H1 (cell line): Measurements from ENCODE around the gene ZCRB1. TPM values are rescaled to one million over a fixed set of nuclear protein-coding genes. Genes with fewer than 3 reads are reported as not detected.

Experiments
- SIRT6 ChIP-seq: IDR thresholded peaks from one replicate; pipeline ENCODE4 v1.7.1; 2012; ENCODE audit warnings: low read length, inconsistent platforms
- SP1 ChIP-seq: IDR thresholded peaks from 2 replicates; pipeline ENCODE4 v1.6.1; 2011; ENCODE audit warnings: low read depth, low read length
- ZNF274 ChIP-seq: IDR thresholded peaks from 2 replicates; pipeline ENCODE4 v1.7.0; 2012; ENCODE audit warnings: low read length, borderline replicate concordance; ENCODE audit errors: extremely low read depth
- polyA plus RNA-seq, 7 experiments: library from polyadenylated mRNA; depleted of rRNA in 3 of 7; stranded (reverse) in 5 of 7; unstranded in 2 of 7; fragments of >200 nt in 5 of 7; fragments of 200-250 nt in 2 of 7; gene quantifications; 1 replicate in 5 of 7; 2 replicates in 1 of 7; 4 replicates in 1 of 7; pipeline versions ENCODE4 v1.2.1 to v1.2.3, GENCODE V29; 2011 to 2013; ENCODE audit warnings: missing spikeins in 2 of 7, mixed read lengths in 2 of 7
- total RNA-seq: library from RNA; stranded (reverse); fragmentation: NEBNext Ultra II Directional; extraction: Animal tissue kit (Norgen Biotek cat#: 25700); gene quantifications from 2 replicates; pipeline ENCODE4 v1.2.1, GENCODE V29; 2021
- TF ChIP-seq, protein P1 (sequence below), 3 experiments: IDR thresholded peaks; 1 replicate in 2 of 3; 2 replicates in 1 of 3; pipeline versions ENCODE4 v1.5.1 to v1.6.1; 2011; ENCODE audit warnings: low read length in 3 of 3, mild to moderate bottlenecking in 3 of 3, inconsistent platforms in 2 of 3, low read depth in 1 of 3, moderate library complexity in 1 of 3; ENCODE audit not compliant: insufficient read depth in 1 of 3; ENCODE audit errors: control extremely low read depth in 1 of 3

Gene ZCRB1
- total and polyA plus RNA-seq, 2 of the 8 experiments (the other 6 are each of a cell fraction or from before 2014, with no cell fraction given), result 22.0 to 52.5 TPM

DNA sequence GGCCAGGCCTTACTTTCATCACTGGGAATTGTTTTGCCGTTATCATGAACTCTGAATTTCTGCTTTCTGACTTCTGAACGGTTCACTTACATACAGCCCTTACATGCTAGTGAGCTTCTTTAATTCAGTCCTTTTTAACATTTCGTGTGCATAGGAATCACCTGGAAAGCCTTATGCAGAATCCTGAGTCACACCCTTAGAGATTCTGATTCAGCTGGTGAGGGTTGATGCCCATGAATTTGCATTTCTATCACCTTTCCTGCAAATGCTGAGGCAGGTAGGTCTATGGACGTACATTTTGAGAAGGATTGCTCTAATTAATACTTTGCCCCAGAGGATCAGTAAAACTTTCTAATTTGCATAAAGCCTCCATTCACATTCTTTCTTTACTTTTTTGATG is 44.1 kb upstream of the ZCRB1 start (continued):
- TF ChIP-seq, protein P1, sequence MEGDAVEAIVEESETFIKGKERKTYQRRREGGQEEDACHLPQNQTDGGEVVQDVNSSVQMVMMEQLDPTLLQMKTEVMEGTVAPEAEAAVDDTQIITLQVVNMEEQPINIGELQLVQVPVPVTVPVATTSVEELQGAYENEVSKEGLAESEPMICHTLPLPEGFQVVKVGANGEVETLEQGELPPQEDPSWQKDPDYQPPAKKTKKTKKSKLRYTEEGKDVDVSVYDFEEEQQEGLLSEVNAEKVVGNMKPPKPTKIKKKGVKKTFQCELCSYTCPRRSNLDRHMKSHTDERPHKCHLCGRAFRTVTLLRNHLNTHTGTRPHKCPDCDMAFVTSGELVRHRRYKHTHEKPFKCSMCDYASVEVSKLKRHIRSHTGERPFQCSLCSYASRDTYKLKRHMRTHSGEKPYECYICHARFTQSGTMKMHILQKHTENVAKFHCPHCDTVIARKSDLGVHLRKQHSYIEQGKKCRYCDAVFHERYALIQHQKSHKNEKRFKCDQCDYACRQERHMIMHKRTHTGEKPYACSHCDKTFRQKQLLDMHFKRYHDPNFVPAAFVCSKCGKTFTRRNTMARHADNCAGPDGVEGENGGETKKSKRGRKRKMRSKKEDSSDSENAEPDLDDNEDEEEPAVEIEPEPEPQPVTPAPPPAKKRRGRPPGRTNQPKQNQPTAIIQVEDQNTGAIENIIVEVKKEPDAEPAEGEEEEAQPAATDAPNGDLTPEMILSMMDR (IDR thresholded peaks at IDR 0.05; ENCODE audit: control extremely low read depth in 1 of 3, insufficient read depth in 1 of 3, low read depth in 1 of 3, low read length in 3 of 3), result no peak
- TF ChIP-seq SP1 (no peak), SIRT6 (no peak), ZNF274 (no peak)
